ENCODE data around the gene AMDHD2. TPM values are rescaled to one million over a fixed set of nuclear protein-coding genes. Genes with fewer than 3 reads are reported as not detected.
"Not testable (repeated sequence)": the region's sequence is repeated elsewhere in the genome, so short reads cannot be mapped to it uniquely, and the experiment has no call there.

AMDHD2 gene
- total RNA-seq, 3 donors from 2014 or later = 27.9 to 57.0 (median 28.2) TPM

- H3K4me1 ChIP-seq; DNase-seq (ENCODE audit: low spot score in 2 of 2); H3K9me3 ChIP-seq; intact Hi-C loops (cut with DNase I; ENCODE audit: low total_unique reads); H3K27me3 ChIP-seq; H3K36me3 ChIP-seq; H3K27ac ChIP-seq; H3K4me3 ChIP-seq: not testable (repeated sequence)
Observed at GRCh38 chr16:2550283-2550878, 30.2 kb downstream of the AMDHD2 start.

- peak in 2 of 3 donors; percentile 25 to 56 for TF ChIP-seq CTCF (IDR thresholded peaks at IDR 0.05)
- H3K4me3 ChIP-seq; H3K4me1 ChIP-seq; H3K9me3 ChIP-seq; H3K36me3 ChIP-seq; DNase-seq (ENCODE audit: low spot score in 2 of 2); H3K27me3 ChIP-seq; intact Hi-C loops (cut with DNase I; ENCODE audit: low total_unique reads): not testable (repeated sequence)
- peak overlapping the region; percentile 72 to 74 for H3K27ac ChIP-seq
Observed at GRCh38 chr16:2551420-2551889, 31.3 kb downstream of the AMDHD2 start.

- H3K27me3 ChIP-seq; H3K36me3 ChIP-seq; H3K4me1 ChIP-seq; H3K9me3 ChIP-seq; DNase-seq (ENCODE audit: low spot score in 2 of 2); H3K27ac ChIP-seq; H3K4me3 ChIP-seq; intact Hi-C loops (cut with DNase I; ENCODE audit: low total_unique reads): not testable (repeated sequence)
Observed at GRCh38 chr16:2554709-2555425, 34.7 kb downstream of the AMDHD2 start.

- H3K4me3 ChIP-seq; H3K36me3 ChIP-seq; H3K9me3 ChIP-seq; H3K4me1 ChIP-seq; H3K27ac ChIP-seq; intact Hi-C loops (cut with DNase I; ENCODE audit: low total_unique reads); H3K27me3 ChIP-seq; DNase-seq (ENCODE audit: low spot score in 2 of 2): not testable (repeated sequence)
Observed at GRCh38 chr16:2557150-2557549, 37.0 kb downstream of the AMDHD2 start.

- H3K36me3 ChIP-seq; H3K9me3 ChIP-seq; intact Hi-C loops (cut with DNase I; ENCODE audit: low total_unique reads); H3K4me3 ChIP-seq; DNase-seq (ENCODE audit: low spot score in 2 of 2); H3K27ac ChIP-seq; H3K27me3 ChIP-seq; H3K4me1 ChIP-seq: not testable (repeated sequence)
Observed at GRCh38 chr16:2560131-2560797, 40.1 kb downstream of the AMDHD2 start.

GRCh38 chr16:2560798-2561133 is 40.6 kb downstream of the AMDHD2 start:
- H3K27me3 ChIP-seq; H3K27ac ChIP-seq; H3K9me3 ChIP-seq; H3K4me3 ChIP-seq; intact Hi-C loops (cut with DNase I; ENCODE audit: low total_unique reads); H3K4me1 ChIP-seq; H3K36me3 ChIP-seq: not testable (repeated sequence)
- DNase-seq (ENCODE audit: low spot score in 2 of 2) = peak; percentile 50 to 81

GRCh38 chr16:2567506-2567905 is 47.3 kb downstream of the AMDHD2 start:
- H3K9me3 ChIP-seq = not testable (repeated sequence)

GRCh38 chr16:2568573-2568972 is 48.4 kb downstream of the AMDHD2 start:
- H3K9me3 ChIP-seq; DNase-seq (ENCODE audit: low spot score in 2 of 2); H3K27me3 ChIP-seq; H3K4me1 ChIP-seq; H3K4me3 ChIP-seq; intact Hi-C loops (cut with DNase I; ENCODE audit: low total_unique reads); H3K27ac ChIP-seq; H3K36me3 ChIP-seq: not testable (repeated sequence)

More at GRCh38 chr16:2567506-2567905, 47.3 kb downstream of the AMDHD2 start:
- H3K36me3 ChIP-seq; H3K27me3 ChIP-seq; H3K4me3 ChIP-seq; DNase-seq (ENCODE audit: low spot score in 2 of 2); intact Hi-C loops (cut with DNase I; ENCODE audit: low total_unique reads); H3K27ac ChIP-seq; H3K4me1 ChIP-seq: not testable (repeated sequence)

GRCh38 chr16:2572704-2573103 is 52.5 kb downstream of the AMDHD2 start:
- intact Hi-C loops (cut with DNase I; ENCODE audit: low total_unique reads); H3K27ac ChIP-seq; H3K4me3 ChIP-seq; H3K9me3 ChIP-seq; H3K27me3 ChIP-seq; H3K4me1 ChIP-seq; H3K36me3 ChIP-seq; DNase-seq (ENCODE audit: low spot score in 2 of 2): not testable (repeated sequence)

GRCh38 chr16:2575839-2576238 is 55.7 kb downstream of the AMDHD2 start:
- H3K27me3 ChIP-seq; H3K36me3 ChIP-seq; H3K4me3 ChIP-seq; intact Hi-C loops (cut with DNase I; ENCODE audit: low total_unique reads); H3K9me3 ChIP-seq; H3K4me1 ChIP-seq; H3K27ac ChIP-seq; DNase-seq (ENCODE audit: low spot score in 2 of 2): not testable (repeated sequence)

GRCh38 chr16:2577044-2577443 is 56.9 kb downstream of the AMDHD2 start:
- H3K4me1 ChIP-seq; H3K4me3 ChIP-seq; H3K27ac ChIP-seq; H3K27me3 ChIP-seq; H3K9me3 ChIP-seq; DNase-seq (ENCODE audit: low spot score in 2 of 2); H3K36me3 ChIP-seq; intact Hi-C loops (cut with DNase I; ENCODE audit: low total_unique reads): not testable (repeated sequence)

GRCh38 chr16:2578905-2579304 is 58.7 kb downstream of the AMDHD2 start:
- H3K36me3 ChIP-seq; H3K4me3 ChIP-seq; DNase-seq (ENCODE audit: low spot score in 2 of 2); H3K27ac ChIP-seq; H3K9me3 ChIP-seq; intact Hi-C loops (cut with DNase I; ENCODE audit: low total_unique reads); H3K4me1 ChIP-seq; H3K27me3 ChIP-seq: not testable (repeated sequence)

All from breast epithelium (tissue), 4 donors.